HG02981 (cell line): ENCODE results near the gene ACAA1.

Experiments
- ATAC-seq: cut with Tn5 transposase; IDR thresholded peaks from one replicate; pipeline ENCODE4 v1.9.1; 2021; ENCODE audit warnings: mild to moderate bottlenecking, moderate library complexity; ENCODE audit not compliant: unreplicated experiment

Gene ACAA1

GRCh38 chr3:38119821-38120692 is 16.9 kb downstream of the ACAA1 start:
- no peak for ATAC-seq

- no peak for ATAC-seq
Measured at GRCh38 chr3:38119248-38119544, 17.7 kb downstream of the ACAA1 start.

GRCh38 chr3:38118421-38119247 is 18.3 kb downstream of the ACAA1 start:
- ATAC-seq = no peak

- ATAC-seq = peak; percentile 70
Measured at GRCh38 chr3:38117748-38118420, 19.0 kb downstream of the ACAA1 start.

GRCh38 chr3:38117163-38117716 is 19.7 kb downstream of the ACAA1 start:
- ATAC-seq = no peak

- no peak for ATAC-seq
Measured at GRCh38 chr3:38116471-38117162, 20.3 kb downstream of the ACAA1 start.

GRCh38 chr3:38115645-38116427 is 21.1 kb downstream of the ACAA1 start:
- ATAC-seq = no peak

- no peak for ATAC-seq
Measured at GRCh38 chr3:38114875-38115644, 21.9 kb downstream of the ACAA1 start.

- no peak for ATAC-seq
Measured at GRCh38 chr3:38114052-38114874, 22.7 kb downstream of the ACAA1 start.

GRCh38 chr3:38112378-38112761 is 24.6 kb downstream of the ACAA1 start:
- no peak for ATAC-seq

GRCh38 chr3:38111696-38112377 is 25.1 kb downstream of the ACAA1 start:
- no peak for ATAC-seq

GRCh38 chr3:38111201-38111600 is 25.7 kb downstream of the ACAA1 start:
- ATAC-seq = no peak

- ATAC-seq = no peak
Measured at GRCh38 chr3:38110314-38111050, 26.4 kb downstream of the ACAA1 start.

GRCh38 chr3:38109580-38110313 is 27.2 kb downstream of the ACAA1 start:
- ATAC-seq = no peak

- ATAC-seq = no peak
Measured at GRCh38 chr3:38108649-38109579, 28.0 kb downstream of the ACAA1 start.
